Esophagus muscularis mucosa (tissue), 4 donors: Measurements from ENCODE around the gene OLFML1. TPM values are rescaled to one million over a fixed set of nuclear protein-coding genes. Genes with fewer than 3 reads are reported as not detected.

ENCODE experiments used
- DNase-seq: peaks from one replicate; pipeline ENCODE4 v3.0.0-alpha.2; 2017; ENCODE audit errors: extremely low spot score
- H3K27ac ChIP-seq, 4 donors: fragments of 200-600 bp; sonication (generic); replicated peaks in 1 of 4; 1 replicate in 3 of 4; 2 replicates in 1 of 4; pipeline ENCODE4 v1.5.1; 2016 to 2019; ENCODE audit warnings: mild to moderate bottlenecking in 1 of 4
- H3K27me3 ChIP-seq, 4 donors: fragments of 200-600 bp; sonication (generic); one replicate each; pipeline versions ENCODE4 v1.5.1 to v1.6.0; 2016 to 2019
- H3K36me3 ChIP-seq, 4 donors: fragments of 200-600 bp; sonication (generic); one replicate each; pipeline ENCODE4 v1.5.1; 2016 to 2019
- H3K4me1 ChIP-seq, 4 donors: fragments of 200-600 bp; sonication (generic); one replicate each; pipeline ENCODE4 v1.5.1; 2016 to 2019
- H3K4me3 ChIP-seq, 4 donors: fragments of 200-600 bp; sonication (generic); 1 replicate in 2 of 4; 2 replicates in 2 of 4; pipeline ENCODE4 v1.5.1; 2016 to 2019; ENCODE audit warnings: mild to moderate bottlenecking in 4 of 4, moderate library complexity in 1 of 4
- H3K9me3 ChIP-seq, 4 donors: fragments of 200-600 bp; sonication (generic); 1 replicate in 3 of 4; 2 replicates in 1 of 4; pipeline ENCODE4 v1.5.1; 2016 to 2019
- CTCF ChIP-seq, 3 experiments: fragments of 200-600 bp in 2 of 3; fragments of 450-650 bp in 1 of 3; sonication (generic) in 2 of 3; IDR thresholded peaks; one replicate each; pipeline ENCODE4 v1.5.1; 2017 to 2019; ENCODE audit warnings: antibody characterized with exemption in 3 of 3, mild to moderate bottlenecking in 2 of 3, moderate library complexity in 1 of 3
- EP300 ChIP-seq: sonication (generic); formaldehyde crosslinking; IDR thresholded peaks from one replicate; pipeline ENCODE4 v1.6.1; 2017; ENCODE audit warnings: antibody characterized with exemption
- POLR2A ChIP-seq: fragments of 450-650 bp; IDR thresholded peaks from one replicate; pipeline ENCODE4 v1.6.1; 2017; ENCODE audit warnings: antibody characterized with exemption, moderate library complexity, mild to moderate bottlenecking, low read depth
- POLR2AphosphoS5 ChIP-seq, 2 donors: sonication (generic); formaldehyde crosslinking; IDR thresholded peaks; one replicate each; pipeline ENCODE4 v1.6.1; 2017; ENCODE audit warnings: antibody characterized with exemption in 2 of 2
- WGBS: methylation state at CpG from one replicate; pipeline ENCODE4 v1.1.5; 2018; 5-methylcytosine and 5-hydroxymethylcytosine counted together
- intact Hi-C: fragments of 100-400 bp; cut with DNase I; formaldehyde crosslinking; loops from one replicate; pipeline ENCODE4 v1.15.1; 2023
- total RNA-seq, 4 donors: library from RNA; depleted of rRNA; stranded (reverse); fragments of >200 nt; gene quantifications; one replicate each; pipeline versions ENCODE4 v1.1.0 to v1.2.1, GENCODE V29; 2016

The OLFML1 gene
- total RNA-seq, 4 donors from 2014 or later: 5.6 to 10.8 (median 7.7) TPM

GRCh38 chr11:7495882-7496551, 10.7 kb downstream of the OLFML1 start:
- no peaks in the 10 kb centered on the region for H3K4me1 ChIP-seq
- no peaks in the 10 kb centered on the region for H3K36me3 ChIP-seq
- no peak overlapping the region for H3K4me3 ChIP-seq
- H3K27ac ChIP-seq: no peak overlapping the region
- intact Hi-C loops: no loop called here
- TF ChIP-seq EP300 (no peak), POLR2AphosphoS5 (IDR thresholded peaks at IDR 0.05) (no peak), POLR2A (no peak), CTCF (IDR thresholded peaks at IDR 0.05) (no peak)
- DNase-seq: no peak
- WGBS: 76% methylated on average over 4 of the region's 4 CpGs
- peaks cover 0 to 3% (median 0%) of the 10 kb centered on the region in 4 donors for H3K27me3 ChIP-seq
- H3K9me3 ChIP-seq: no peaks in the 10 kb centered on the region

- 72% methylated on average over 4 of the region's 4 CpGs for WGBS
- DNase-seq: no peak
- Histone ChIP-seq H3K27ac (no peak overlapping the region), H3K4me3 (no peak overlapping the region), H3K27me3 (no peaks in the 10 kb centered on the region), H3K4me1 (no peaks in the 10 kb centered on the region), H3K36me3 (no peaks in the 10 kb centered on the region), H3K9me3 (no peaks in the 10 kb centered on the region)
- TF ChIP-seq CTCF (IDR thresholded peaks at IDR 0.05) (no peak), POLR2AphosphoS5 (IDR thresholded peaks at IDR 0.05) (no peak), EP300 (no peak), POLR2A (no peak)
- intact Hi-C loops: no loop called here
Observed at GRCh38 chr11:7498193-7498592, 12.9 kb downstream of the OLFML1 start.

GRCh38 chr11:7499081-7499480, 13.8 kb downstream of the OLFML1 start:
- Histone ChIP-seq H3K36me3 (no peaks in the 10 kb centered on the region), H3K27ac (no peak overlapping the region), H3K9me3 (no peaks in the 10 kb centered on the region), H3K27me3 (no peaks in the 10 kb centered on the region), H3K4me3 (no peak overlapping the region), H3K4me1 (no peaks in the 10 kb centered on the region)
- intact Hi-C loops: no loop called here
- DNase-seq: no peak
- WGBS: 92% methylated on average over 1 of the region's 1 CpG
- no peak for TF ChIP-seq POLR2A
- TF ChIP-seq EP300: no peak

GRCh38 chr11:7500251-7500650, 14.9 kb downstream of the OLFML1 start:
- WGBS: 90% methylated on average over 3 of the region's 3 CpGs
- intact Hi-C loops: no loop called here
- H3K36me3 ChIP-seq: no peaks in the 10 kb centered on the region
- no peak for DNase-seq
- TF ChIP-seq EP300: no peak
- TF ChIP-seq CTCF (IDR thresholded peaks at IDR 0.05): no peak
- no peak for TF ChIP-seq POLR2A
- no peak for TF ChIP-seq POLR2AphosphoS5 (IDR thresholded peaks at IDR 0.05)
- H3K4me3 ChIP-seq: no peak overlapping the region
- H3K9me3 ChIP-seq: no peaks in the 10 kb centered on the region
- H3K27ac ChIP-seq: no peak overlapping the region
- H3K27me3 ChIP-seq: no peaks in the 10 kb centered on the region
- no peaks in the 10 kb centered on the region for H3K4me1 ChIP-seq

GRCh38 chr11:7501251-7501650, 15.9 kb downstream of the OLFML1 start:
- no peak overlapping the region for H3K27ac ChIP-seq
- H3K27me3 ChIP-seq: no peaks in the 10 kb centered on the region
- no peaks in the 10 kb centered on the region for H3K4me1 ChIP-seq
- H3K4me3 ChIP-seq: no peak overlapping the region
- WGBS: 80% methylated on average over 2 of the region's 3 CpGs
- DNase-seq: no peak
- no peaks in the 10 kb centered on the region for H3K36me3 ChIP-seq
- H3K9me3 ChIP-seq: no peaks in the 10 kb centered on the region
- intact Hi-C loops: no loop called here
- TF ChIP-seq CTCF (IDR thresholded peaks at IDR 0.05) (no peak), EP300 (no peak), POLR2A (no peak), POLR2AphosphoS5 (IDR thresholded peaks at IDR 0.05) (no peak)
